HL-60/S4 treated with retinoic acid at 250 ng/mL for 4 days and 3 days (cell line): ENCODE results near the gene MCOLN1.

Source experiments
- in situ Hi-C: fragments of 300-500 bp; cut with MboI; formaldehyde crosslinking; loops from 2 replicates; pipeline ENCODE4 v1.7.0; 2022; ENCODE audit warnings: low sequenced_read_pairs

Gene MCOLN1

GRCh38 chr19:7522072-7522922 is at the start of gene MCOLN1:
Gene MCOLN1 (plus strand): TSS chr19:7522624. CDS start chr19:7522751, 127 bp downstream.
- in situ Hi-C loops = no loop called here

- in situ Hi-C loops = no loop called here
Observed at GRCh38 chr19:7475665-7476064, 46.8 kb upstream of the MCOLN1 start.

GRCh38 chr19:7476241-7476640 is 46.2 kb upstream of the MCOLN1 start:
- in situ Hi-C loops = no loop called here

DNA sequence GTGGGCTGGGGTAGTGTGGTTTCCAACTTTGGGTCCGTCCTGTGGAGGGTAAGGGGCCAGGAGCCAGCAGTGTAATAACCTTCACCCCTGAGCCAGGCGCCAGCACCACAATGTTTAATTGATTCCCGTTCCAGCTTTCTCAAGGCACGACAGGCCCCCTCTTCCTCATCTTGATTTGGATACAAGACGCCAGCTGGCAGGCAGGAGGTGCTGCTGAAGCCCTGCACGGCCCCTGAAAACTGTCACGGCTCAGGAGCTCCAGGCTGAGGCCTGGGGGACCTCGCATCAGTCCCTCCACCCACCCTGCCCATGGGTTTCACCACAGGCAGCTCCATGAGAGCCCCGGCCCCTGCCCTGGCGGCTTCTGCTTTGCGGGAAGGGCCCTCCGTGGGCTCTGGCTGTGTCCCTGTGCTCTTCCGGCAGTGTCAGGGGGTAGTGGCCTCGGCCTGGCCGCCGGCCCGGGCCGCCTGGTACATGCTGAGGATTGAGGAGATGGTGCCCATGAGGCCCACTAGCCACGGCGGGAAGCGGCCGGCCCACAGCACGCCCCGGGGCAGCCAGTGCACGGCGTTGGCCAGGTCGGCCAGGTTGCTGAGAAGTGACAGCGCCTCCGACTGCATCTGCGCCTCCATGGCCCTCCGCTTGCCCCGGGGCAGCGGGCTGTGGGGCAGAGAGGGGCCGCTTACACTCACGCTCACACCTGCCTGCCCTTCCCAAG is 45.5 kb upstream of the MCOLN1 start:
- in situ Hi-C loops = no loop called here

DNA sequence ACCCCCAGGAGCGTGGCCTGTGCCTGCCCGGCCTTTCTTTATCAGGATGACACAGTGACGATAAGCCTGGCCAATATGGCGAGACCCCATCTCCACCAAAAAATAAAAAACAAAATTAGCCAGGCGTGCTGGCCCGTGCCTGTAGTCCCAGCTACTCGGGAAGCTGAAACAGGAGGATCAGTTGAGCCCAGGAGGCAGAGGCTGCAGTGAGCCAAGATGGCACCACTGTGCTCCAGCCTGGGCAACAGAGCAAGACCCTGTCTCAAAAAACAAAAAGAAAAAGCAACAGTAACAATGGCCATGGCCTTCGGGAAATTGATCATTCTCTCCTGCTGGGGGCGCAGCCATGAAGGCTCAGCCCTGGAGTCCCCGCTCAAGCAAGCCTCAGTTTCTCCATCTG is 44.7 kb upstream of the MCOLN1 start:
- in situ Hi-C loops = no loop called here

DNA sequence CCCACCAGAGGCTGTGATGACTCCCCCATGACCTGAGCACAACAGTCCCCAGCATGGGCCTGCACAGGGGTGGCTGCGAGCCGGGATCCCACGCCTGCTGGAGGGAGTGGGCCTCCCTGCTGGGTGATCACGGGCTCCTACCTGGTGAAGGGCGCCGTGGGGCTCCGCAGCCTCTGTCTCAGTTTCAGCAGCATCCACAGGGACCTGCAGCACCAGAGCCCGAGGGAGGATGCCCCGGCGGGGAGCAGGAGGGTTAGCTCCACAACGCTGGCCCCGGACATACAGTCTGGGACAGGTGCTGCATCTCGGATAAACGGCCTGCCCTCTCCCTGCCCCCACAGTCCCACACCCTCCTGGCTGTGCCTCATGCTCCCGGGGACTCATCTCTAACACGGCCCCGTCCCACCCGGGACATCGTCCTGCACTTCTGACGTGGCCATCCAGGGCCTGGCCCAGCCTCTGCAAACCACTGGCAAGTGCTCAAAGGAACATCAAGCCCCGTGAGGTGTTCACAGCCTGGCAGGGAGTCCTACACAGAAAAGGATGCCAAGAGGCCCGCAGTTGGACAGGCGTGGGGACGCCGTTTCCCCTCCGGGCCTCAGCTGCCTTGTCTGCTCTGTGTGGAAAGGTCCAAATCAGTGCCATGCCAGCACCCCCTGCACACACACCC is 44.1 kb upstream of the MCOLN1 start:
- in situ Hi-C loops = no loop called here

DNA sequence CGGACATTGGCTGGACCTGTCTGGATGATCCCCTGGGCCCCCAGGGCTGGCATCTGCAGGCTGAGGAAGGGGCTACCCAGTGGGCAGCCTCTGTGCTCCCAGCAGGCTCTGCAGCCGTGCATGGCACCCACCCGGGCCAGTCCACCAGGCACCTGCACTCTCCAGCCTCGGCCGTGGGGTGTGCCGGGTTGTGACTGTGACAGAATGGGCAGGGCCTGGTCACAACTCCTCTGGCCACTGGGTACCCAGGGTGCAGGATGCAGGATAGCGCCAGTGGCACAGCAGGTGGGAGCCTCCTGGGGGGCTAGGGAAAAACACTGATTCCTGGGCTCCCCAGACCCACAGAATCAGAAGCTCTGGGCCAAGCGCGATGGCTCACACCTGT is 43.6 kb upstream of the MCOLN1 start:
- in situ Hi-C loops = no loop called here

DNA sequence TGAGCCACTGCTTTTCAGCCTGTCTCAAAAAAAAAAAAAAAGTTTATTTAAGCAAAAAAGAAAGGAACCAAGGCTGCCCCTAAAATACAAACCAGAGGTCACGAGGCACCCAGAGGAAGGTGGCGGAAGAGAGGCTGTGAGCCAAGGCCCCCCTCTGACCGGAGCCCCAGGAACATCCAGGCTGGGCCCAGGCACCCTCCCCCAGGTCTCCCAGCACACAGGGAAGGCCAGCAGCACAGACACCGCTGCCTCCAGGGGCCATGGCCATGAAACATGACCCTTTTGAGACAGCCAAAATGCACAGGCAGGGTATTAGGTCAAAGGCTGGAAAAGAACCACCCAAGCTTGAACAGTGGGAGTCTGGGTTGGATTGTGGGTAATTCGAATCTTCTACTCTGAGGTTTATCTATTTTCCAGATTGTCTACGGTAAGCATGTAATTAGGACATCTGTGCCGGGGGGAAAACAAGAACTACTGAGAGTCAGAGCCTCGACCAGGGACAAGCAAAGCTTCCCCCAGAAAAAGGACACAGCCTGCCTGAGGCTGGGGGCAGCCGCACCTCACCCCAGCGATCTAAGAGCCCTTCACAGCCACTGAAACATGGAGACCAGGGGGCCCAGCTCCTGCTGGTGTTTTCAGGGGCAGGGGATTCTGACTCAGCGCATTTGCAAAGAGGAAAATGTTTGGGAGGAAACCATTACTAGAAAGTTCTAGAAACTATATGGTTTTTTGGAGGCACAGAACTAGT is 42.0 kb upstream of the MCOLN1 start:
- in situ Hi-C loops = no loop called here

GRCh38 chr19:7480970-7481255 is 41.5 kb upstream of the MCOLN1 start:
- in situ Hi-C loops = no loop called here

DNA sequence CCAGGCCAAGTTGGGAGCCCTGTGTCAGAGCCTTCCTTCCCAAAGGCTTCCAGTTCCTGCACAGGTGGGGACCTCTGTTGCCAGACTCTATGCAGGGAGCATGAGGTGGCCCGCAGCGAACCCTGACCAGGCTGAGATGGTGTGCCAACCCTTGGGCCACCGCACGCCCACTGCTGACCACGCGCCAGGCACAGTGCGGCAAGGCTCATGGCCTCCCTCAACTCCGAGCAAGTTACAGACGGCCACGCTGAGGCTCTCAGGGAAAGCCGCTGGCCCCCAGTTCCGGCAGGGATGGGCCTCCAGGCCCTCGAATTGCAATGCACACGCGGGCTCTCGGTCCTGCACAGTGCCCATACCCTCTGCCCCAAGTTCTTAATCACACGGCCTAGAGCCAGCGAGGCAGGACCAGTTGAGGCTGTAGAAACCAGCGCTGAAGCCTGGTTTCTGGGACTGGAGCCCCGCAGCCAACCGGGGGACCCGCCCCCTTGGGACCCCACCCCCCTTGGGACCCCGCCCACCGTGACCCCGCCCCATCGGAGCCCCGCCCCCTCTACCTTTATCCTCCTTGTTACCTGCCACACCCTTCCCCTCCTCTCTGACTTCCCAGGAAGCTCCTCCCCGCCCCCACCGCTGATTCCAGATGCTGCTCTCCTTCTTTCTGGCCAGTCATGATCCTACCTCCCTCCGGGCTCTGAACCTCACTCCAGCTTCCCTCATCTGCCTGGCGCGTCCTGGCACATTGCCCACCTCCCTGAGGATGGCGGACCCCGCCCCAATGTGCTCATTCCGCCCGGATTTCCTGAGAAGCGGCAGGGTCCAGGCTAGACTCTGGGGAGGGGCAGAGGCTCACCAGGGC is 39.6 kb upstream of the MCOLN1 start:
- in situ Hi-C loops = no loop called here

GRCh38 chr19:7483720-7484201 is 38.7 kb upstream of the MCOLN1 start:
- in situ Hi-C loops = no loop called here

GRCh38 chr19:7486923-7487322 is 35.5 kb upstream of the MCOLN1 start:
- in situ Hi-C loops = no loop called here

- in situ Hi-C loops = no loop called here
Observed at GRCh38 chr19:7488736-7489353, 33.6 kb upstream of the MCOLN1 start, which contains the start of gene PEX11G. Gene PEX11G (minus strand): TSS chr19:7489035. CDS start chr19:7489010, 25 bp downstream.

DNA sequence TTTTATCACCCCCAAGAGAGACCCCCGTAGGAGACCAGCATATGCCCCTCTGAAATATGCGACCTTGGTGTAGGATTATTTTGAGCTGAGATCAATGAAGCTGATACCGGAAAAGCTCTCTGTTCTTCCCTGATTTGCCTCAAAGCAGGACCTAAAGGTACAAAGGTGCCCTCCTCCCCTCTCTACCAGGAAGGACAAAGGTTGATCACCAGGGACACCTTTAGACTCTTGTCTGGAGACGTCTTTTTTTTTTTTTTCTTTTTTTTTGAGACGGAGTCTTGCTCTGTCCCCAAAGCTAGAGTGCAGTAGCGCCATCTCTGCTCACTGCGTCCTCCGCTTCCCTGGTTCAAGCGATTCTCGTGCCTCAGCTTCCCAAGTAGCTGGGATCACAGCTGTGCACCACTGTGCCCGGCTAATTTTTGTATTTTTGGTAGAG is 32.8 kb upstream of the MCOLN1 start:
- in situ Hi-C loops = no loop called here

DNA sequence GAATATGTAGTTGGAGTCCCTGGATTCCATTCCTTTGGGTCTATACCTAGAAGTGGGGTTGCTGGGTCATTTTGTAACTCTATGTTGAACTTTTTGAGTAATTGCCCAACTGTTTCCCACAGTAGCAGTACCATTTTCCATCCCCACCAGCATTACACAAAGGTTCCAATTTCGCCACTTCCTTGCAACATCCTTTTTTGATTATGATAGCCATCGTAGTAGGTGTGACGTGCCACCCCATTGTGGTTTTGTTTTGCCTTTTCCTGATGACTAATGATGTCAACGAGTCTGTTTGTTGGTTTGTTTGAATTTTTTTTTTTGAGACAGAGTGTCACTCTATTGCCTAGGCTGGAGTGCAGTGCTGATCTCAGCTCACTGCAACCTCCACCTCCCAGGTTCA is 30.3 kb upstream of the MCOLN1 start:
- in situ Hi-C loops = no loop called here

DNA sequence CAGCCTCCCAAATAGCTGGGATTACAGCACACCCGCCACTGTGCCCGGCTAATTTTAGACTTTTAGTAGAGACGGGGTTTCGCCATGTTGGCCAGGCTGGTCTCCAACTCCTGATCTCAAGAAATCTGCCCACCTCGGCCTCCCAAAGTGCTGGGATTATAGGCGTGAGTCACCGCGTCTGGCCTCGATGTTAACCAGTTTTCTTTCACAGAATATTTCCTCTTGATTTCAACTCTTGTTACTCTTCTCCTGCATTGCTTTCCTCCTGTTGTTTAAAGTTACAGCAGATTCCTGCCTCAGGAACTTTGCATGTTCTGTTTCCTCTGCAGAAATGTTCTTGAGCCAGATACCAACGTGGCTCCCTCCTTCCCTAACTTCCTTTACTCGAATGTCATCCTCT is 29.9 kb upstream of the MCOLN1 start:
- in situ Hi-C loops = no loop called here

GRCh38 chr19:7494416-7495098 is 27.9 kb upstream of the MCOLN1 start:
- in situ Hi-C loops = no loop called here

GRCh38 chr19:7497292-7497691 is 25.1 kb upstream of the MCOLN1 start:
- in situ Hi-C loops = no loop called here
